ENCODE data around the gene PAX5.
A peak's percentile ranks its signal among the peaks of the same experiment; 100 is the strongest.

PAX5 gene

GRCh38 chr9:36826581-36826980, 207.5 kb downstream of the PAX5 start:
- DNase-seq, result no peak

DNA sequence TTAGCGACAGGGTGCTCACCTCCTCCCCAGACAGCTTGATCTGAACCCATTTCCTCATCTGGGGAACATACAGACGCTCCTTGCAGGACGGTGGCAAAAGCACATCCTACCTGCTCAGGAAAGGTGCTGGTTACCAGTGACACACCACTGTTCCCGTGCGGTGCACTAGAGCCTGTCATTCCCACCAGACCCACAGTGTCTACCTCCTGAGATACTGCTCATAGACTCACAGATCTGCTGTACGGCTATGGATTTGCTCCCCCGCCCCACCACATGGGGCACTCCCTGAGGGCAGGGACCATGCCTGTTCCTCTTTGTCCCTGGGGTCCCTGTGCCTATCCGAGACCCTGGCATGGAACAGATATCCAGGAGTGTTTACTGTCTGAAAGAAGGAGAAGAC, 208.9 kb downstream of the PAX5 start:
- DNase-seq, result no peak

DNA sequence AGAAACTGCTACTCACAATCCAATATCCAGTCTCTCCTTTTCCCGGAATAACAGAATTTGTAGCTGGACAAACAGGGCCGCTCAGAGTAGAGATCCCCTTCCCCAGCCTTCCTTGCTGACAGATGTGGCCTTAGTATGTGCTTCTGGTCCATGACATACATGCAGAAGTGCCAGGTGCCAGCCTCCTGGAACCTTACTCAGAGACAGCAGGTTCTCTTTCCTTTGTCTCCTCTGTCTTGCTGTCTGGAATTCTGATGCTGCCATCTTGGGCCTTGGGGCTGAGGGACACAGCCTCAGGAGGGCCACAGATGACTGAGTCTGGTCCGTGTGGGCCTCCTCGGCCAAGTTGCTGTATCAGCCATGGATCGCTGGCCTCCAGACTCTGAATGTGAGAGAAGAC, 210.1 kb downstream of the PAX5 start:
- DNase-seq, result no peak

GRCh38 chr9:36823466-36823865, 210.6 kb downstream of the PAX5 start:
- no peak for DNase-seq

DNA sequence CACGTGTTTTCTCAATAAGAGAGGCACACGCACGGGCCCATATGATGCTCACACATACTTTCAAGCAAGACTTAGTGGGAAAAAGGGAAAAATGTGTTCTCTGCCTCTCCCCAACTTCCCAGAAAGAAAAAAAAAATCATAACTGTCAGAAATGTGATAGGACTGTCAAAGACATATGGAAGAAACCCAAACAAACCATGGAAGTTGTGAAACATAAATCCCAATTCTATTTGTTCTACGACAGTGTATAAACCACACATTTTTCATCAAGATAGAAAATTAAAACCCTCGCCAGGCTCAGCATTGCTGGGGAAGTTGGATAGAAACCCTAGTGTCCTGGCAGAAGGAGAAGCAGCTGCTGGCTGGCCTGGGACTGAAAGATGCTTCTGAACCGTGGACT, 211.9 kb downstream of the PAX5 start:
- no peak for DNase-seq

DNA sequence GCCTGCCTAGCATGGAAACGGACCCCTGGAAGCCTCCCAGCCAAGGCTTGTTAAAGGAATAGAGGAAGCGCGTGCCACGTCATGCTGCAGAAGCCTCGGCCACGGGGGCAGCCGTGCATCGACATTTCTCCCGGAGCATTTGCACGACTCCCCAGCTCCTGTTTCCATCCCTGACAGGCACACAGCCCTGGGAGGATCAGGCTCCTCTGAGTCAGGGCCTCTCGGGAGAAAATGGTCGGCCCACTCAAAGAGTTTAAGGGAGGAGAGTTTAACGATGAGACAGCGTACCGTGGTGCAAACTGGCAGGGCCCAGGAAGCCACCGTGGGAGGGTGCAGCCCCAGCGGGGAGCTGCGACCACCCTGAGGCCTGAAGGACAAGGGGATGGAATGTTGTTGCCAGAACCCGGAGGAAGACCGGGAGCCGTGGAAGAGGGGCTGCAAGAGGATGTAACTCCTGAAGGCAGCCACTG, 213.6 kb downstream of the PAX5 start:
- peak; percentile 28 for DNase-seq

GRCh38 chr9:36818965-36819870, 214.8 kb downstream of the PAX5 start:
- peak; percentile 88 for DNase-seq

- peak; percentile 70 for DNase-seq
These were observed 215.7 kb downstream of the PAX5 start for GRCh38 chr9:36818242-36818938.

- peak; percentile 2 for DNase-seq
These were observed 216.8 kb downstream of the PAX5 start for GRCh38 chr9:36817160-36817834.

DNA sequence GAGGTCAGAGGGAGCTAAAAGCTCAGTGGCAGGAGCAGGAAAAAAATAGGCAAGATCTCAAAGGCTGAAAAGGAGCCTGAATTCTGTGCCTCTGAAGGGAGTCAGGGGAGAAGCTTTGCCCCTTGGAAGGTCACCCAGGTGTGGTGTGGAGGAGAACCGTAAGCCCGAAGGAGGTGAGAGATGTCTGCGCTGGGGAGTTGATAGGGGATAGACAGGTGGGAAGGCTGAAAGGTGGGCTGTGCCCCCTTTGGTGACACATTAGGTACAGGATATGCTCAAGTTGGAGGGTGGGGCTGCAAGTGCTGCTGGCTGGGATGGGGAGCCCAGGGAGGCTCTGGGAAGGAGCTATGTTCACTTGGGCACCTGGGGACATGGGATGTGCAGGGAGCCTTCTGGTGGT, 217.7 kb downstream of the PAX5 start:
- DNase-seq, result no peak

DNA sequence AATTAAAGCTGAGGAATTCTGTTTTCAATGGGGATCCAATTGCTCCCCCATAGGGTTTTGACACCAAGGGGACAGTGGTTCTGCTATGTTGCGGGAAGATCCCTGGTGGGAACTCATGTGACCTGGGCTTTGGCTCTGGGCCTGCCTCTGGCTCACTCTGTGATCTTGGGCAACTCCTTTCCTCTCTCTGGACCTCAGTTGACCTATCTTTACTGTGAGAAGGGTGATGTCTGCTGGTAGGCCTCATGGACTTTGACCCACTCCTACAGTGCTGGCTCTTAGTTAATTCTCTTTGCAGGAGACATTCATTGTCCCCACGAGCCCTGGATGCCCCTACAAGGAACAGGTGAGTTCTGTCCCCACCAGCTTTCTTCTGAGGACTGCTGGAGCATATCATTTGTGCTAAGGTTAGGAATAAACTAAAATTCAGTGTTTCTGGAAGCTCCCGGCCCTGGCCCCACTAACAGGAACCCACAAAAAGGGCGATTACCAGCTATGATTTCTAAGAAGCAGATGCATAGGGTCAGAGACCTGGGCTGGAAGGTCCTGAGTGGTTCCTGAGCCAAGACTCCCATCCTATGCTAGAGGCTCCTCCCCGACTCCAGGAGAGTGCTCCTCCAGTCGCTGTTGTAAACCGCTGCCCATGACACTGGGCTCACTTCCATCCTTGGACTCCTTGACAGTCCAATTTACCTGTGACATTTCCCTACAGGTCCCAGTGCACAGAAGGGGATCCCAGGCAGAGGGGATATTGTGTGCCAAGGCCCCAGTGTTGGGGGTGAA, 218.3 kb downstream of the PAX5 start:
- DNase-seq, result no peak

DNA sequence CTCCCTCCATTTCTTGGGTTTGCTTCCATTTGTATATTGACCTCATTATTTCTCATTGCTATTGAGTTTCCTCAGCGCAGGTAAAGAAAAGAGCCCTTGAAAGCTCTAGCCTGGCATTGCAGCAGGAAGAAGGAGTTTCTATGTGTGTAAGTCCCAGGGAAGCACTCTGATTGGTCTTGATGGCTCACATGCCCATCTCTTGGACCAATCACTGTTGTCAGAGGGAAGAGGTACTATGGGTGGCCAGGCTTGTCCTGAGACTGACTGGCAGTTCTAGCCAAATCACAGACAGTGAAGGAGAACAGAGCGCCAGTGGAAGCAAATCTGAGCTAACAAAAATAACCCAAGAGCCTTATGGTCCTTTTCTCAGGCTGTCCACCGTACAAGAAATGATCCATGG, 219.0 kb downstream of the PAX5 start:
- DNase-seq, result no peak

- DNase-seq, result no peak
These were observed 220.9 kb downstream of the PAX5 start for GRCh38 chr9:36813154-36813553.

GRCh38 chr9:36812556-36812955, 221.5 kb downstream of the PAX5 start:
- no peak for DNase-seq

- DNase-seq, result no peak
These were observed 225.8 kb downstream of the PAX5 start for GRCh38 chr9:36808251-36808650.

DNA sequence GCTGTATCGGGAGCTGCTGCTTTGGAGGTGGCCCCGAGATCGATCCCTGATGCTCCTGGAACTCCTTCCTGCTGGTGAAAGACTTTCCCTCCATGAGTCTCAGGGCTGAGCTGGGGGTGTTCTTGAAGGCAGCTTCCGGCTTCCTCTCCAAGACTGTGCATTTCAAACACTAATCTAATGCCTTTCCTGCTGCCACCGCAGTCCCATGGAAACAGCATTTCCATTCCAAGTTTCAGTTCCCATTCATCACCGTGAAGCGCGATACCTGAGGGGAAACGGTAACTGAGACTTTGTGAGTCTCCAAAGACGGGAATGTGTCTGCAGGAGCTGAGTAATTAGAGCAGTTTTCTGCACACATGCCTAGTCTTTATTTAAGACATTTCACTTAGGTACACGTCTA, 230.1 kb downstream of the PAX5 start:
- DNase-seq, result no peak

DNA sequence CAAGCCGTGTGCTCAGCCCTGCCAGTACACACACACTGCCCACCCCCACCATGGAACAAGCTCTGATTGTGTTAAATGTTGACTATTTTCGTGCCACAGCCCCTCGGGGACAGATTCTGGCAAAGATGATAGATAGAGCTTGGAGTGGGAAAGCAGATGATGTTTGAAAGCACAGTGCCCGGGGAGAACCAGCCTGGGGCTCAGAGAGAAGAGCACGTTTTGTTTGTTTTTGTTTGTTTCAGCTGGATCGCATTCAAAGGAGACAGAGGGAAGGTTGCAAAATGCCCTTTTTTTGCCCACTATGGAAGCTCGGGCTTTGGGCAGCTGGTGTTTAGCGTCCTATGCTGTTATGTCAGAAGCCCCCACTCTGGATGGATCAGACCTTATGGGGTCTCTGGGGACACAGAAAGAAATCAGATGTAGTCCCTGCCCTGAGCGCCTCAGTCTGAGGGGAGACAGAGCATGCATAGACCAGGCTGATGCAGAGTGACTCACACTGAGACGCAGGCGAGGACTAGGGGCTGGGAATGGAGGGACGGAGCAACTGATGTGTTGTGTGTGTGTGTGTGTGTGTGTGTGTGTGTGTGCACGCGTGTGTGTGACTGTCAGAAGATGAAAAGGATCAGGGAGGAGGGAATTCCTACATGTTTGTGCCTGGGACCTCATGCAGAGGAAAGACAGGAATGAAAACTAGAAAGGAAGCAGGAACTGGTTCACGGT, 231.7 kb downstream of the PAX5 start:
- DNase-seq, result peak; percentile 65

- DNase-seq, result no peak
These were observed 233.6 kb downstream of the PAX5 start for GRCh38 chr9:36800455-36800854.

DNA sequence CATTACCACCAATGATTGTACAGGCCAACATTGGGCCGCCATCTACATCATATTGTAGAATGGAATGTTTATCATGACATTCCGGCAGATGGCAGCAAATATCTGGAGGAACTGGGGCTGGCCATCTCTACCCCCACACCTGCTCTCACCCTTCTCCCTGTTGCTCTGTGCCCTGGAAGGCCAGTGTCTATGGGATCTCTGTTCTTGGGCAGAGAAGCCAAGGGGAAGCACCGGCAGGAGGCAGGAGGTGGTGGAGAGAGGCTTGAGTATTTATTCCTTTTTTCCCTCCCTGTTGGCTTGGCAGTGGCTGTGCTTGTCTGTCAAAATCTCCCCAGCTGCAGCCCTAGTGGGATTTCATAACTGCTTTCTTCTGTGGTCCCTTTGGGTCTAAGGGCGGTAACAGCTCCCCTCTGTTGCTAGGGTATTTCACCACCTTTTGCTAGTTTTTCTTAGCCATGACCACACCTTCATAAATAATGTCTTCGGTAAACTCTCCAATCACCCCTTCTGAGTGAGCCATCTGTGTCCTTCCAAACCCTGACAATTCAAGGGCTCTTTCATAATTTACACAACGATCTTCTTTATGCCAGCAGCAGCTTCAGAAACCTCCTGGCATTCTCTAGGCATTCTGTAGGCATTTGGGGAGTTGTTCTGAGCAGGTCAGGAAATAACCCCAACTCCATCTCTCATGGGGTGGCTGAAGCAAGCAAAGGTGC, 235.6 kb downstream of the PAX5 start:
- DNase-seq, result peak; percentile 49

- DNase-seq, result no peak
These were observed 236.4 kb downstream of the PAX5 start for GRCh38 chr9:36797471-36798220.

All from retina (tissue), 1 donor.